NOMO-1 (cell line): Measurements from ENCODE around the gene SH3GLB2.

Experiments used
- DNase-seq, 2 experiments: peaks; one replicate each; lab custom pipeline; 2025; ENCODE audit not compliant: unreplicated experiment in 2 of 2; lab: John Stamatoyannopoulos, UW

The SH3GLB2 gene

GRCh38 chr9:129028192-129028966 is at the start of gene SH3GLB2:
Gene SH3GLB2 (minus strand): TSS chr9:129028331. CDS start chr9:129028154, 177 bp downstream.
- peak; percentile 84 to 93 for DNase-seq

GRCh38 chr9:129077236-129077635 is 49.1 kb upstream of the SH3GLB2 start:
- DNase-seq = no peak

GRCh38 chr9:129076640-129077037 is 48.5 kb upstream of the SH3GLB2 start:
- DNase-seq = no peak

- DNase-seq = no peak
These were observed 48.0 kb upstream of the SH3GLB2 start for GRCh38 chr9:129075996-129076639.

GRCh38 chr9:129074106-129074505 is 46.0 kb upstream of the SH3GLB2 start:
- no peak for DNase-seq

- DNase-seq = no peak
These were observed 45.3 kb upstream of the SH3GLB2 start for GRCh38 chr9:129073404-129073803.

- DNase-seq = no peak
These were observed 44.0 kb upstream of the SH3GLB2 start for GRCh38 chr9:129072171-129072570.

GRCh38 chr9:129071526-129072126 is 43.5 kb upstream of the SH3GLB2 start:
- no peak for DNase-seq

- no peak for DNase-seq
These were observed 42.8 kb upstream of the SH3GLB2 start for GRCh38 chr9:129070696-129071525.

- no peak for DNase-seq
These were observed 41.9 kb upstream of the SH3GLB2 start for GRCh38 chr9:129069862-129070641.

- DNase-seq = peak; percentile 77 to 82
These were observed 41.1 kb upstream of the SH3GLB2 start for GRCh38 chr9:129068990-129069861.

GRCh38 chr9:129068110-129068509 is 40.0 kb upstream of the SH3GLB2 start:
- DNase-seq = no peak

- no peak for DNase-seq
These were observed 36.4 kb upstream of the SH3GLB2 start for GRCh38 chr9:129064499-129064908.

GRCh38 chr9:129063061-129063460 is 34.9 kb upstream of the SH3GLB2 start:
- DNase-seq = no peak

GRCh38 chr9:129060991-129061390 is 32.9 kb upstream of the SH3GLB2 start:
- DNase-seq = no peak

- DNase-seq = no peak
These were observed 32.0 kb upstream of the SH3GLB2 start for GRCh38 chr9:129059796-129060785.

GRCh38 chr9:129058965-129059795 is 31.0 kb upstream of the SH3GLB2 start:
- DNase-seq = no peak
